ENCODE results near the gene ACYP1. TPM values are rescaled to one million over a fixed set of nuclear protein-coding genes. Genes with fewer than 3 reads are reported as not detected.

The ACYP1 gene
- total and polyA plus RNA-seq, 2 experiments from 2014 or later, result 7.1 to 19.5 TPM

GRCh38 chr14:75101491-75101890 is 37.7 kb upstream of the ACYP1 start:
- no peak overlapping the region for H3K4me3 ChIP-seq
- TF ChIP-seq EZH2 (IDR thresholded peaks at IDR 0.05; ENCODE audit: borderline replicate concordance) (no peak), EZH2phosphoT487 (IDR thresholded peaks at IDR 0.05; ENCODE audit: low read depth, severe bottlenecking, unreplicated experiment) (no peak), CTCF (IDR thresholded peaks at IDR 0.05; ENCODE audit: poor library complexity) (no peak)
- no peaks in the 10 kb centered on the region for H3K79me2 ChIP-seq
- H3K27me3 ChIP-seq, result no peaks in the 10 kb centered on the region
- 75% methylated on average over 4 of the region's 4 CpGs for WGBS (ENCODE audit: low lambda C conversion rate, missing lambda C conversion rate)
- H3K9me2 ChIP-seq (replicated peaks; ENCODE audit: insufficient read depth), result no peaks in the 10 kb centered on the region
- H3K9me3 ChIP-seq (ENCODE audit: low read depth), result no peaks in the 10 kb centered on the region
- peaks cover 3% of the 10 kb centered on the region for H3K4me1 ChIP-seq (ENCODE audit: insufficient read depth)
- no peaks in the 10 kb centered on the region for H4K20me1 ChIP-seq (ENCODE audit: insufficient read depth, poor library complexity, severe bottlenecking)
- DNase-seq (ENCODE audit: low spot score), result no peak
- no peaks in the 10 kb centered on the region for H3K36me3 ChIP-seq (replicated peaks; ENCODE audit: insufficient read depth, low read depth)
- H3K4me2 ChIP-seq, result no peak overlapping the region
- no peak overlapping the region for H3K27ac ChIP-seq
- H2AFZ ChIP-seq, result no peak overlapping the region

GRCh38 chr14:75098682-75099081 is 34.9 kb upstream of the ACYP1 start:
- WGBS (ENCODE audit: low lambda C conversion rate, missing lambda C conversion rate), result 50% methylated on average over 1 of the region's 1 CpG
- Histone ChIP-seq H3K4me2 (no peak overlapping the region), H3K4me1 (ENCODE audit: insufficient read depth) (peaks cover 3% of the 10 kb centered on the region), H4K20me1 (ENCODE audit: insufficient read depth, poor library complexity, severe bottlenecking) (no peaks in the 10 kb centered on the region), H3K9me3 (ENCODE audit: low read depth) (no peaks in the 10 kb centered on the region), H3K79me2 (no peaks in the 10 kb centered on the region), H3K4me3 (no peak overlapping the region), H2AFZ (no peak overlapping the region), H3K36me3 (replicated peaks; ENCODE audit: insufficient read depth, low read depth) (no peaks in the 10 kb centered on the region), H3K27ac (no peak overlapping the region), H3K27me3 (no peaks in the 10 kb centered on the region), H3K9me2 (replicated peaks; ENCODE audit: insufficient read depth) (no peaks in the 10 kb centered on the region)
- no peak for DNase-seq (ENCODE audit: low spot score)
- TF ChIP-seq EZH2phosphoT487 (IDR thresholded peaks at IDR 0.05; ENCODE audit: low read depth, severe bottlenecking, unreplicated experiment) (no peak), EZH2 (IDR thresholded peaks at IDR 0.05; ENCODE audit: borderline replicate concordance) (no peak), CTCF (IDR thresholded peaks at IDR 0.05; ENCODE audit: poor library complexity) (no peak)

- Histone ChIP-seq H3K79me2 (no peaks in the 10 kb centered on the region), H2AFZ (no peak overlapping the region), H4K20me1 (ENCODE audit: insufficient read depth, poor library complexity, severe bottlenecking) (no peaks in the 10 kb centered on the region), H3K4me3 (no peak overlapping the region), H3K36me3 (replicated peaks; ENCODE audit: insufficient read depth, low read depth) (no peaks in the 10 kb centered on the region), H3K27me3 (no peaks in the 10 kb centered on the region), H3K9me3 (ENCODE audit: low read depth) (no peaks in the 10 kb centered on the region), H3K4me1 (ENCODE audit: insufficient read depth) (peaks cover 3% of the 10 kb centered on the region), H3K27ac (no peak overlapping the region), H3K4me2 (no peak overlapping the region), H3K9me2 (replicated peaks; ENCODE audit: insufficient read depth) (no peaks in the 10 kb centered on the region)
- TF ChIP-seq EZH2 (IDR thresholded peaks at IDR 0.05; ENCODE audit: borderline replicate concordance) (no peak), EZH2phosphoT487 (IDR thresholded peaks at IDR 0.05; ENCODE audit: low read depth, severe bottlenecking, unreplicated experiment) (no peak), CTCF (IDR thresholded peaks at IDR 0.05; ENCODE audit: poor library complexity) (no peak)
- peak; percentile 15 for DNase-seq (ENCODE audit: low spot score)
Observed at GRCh38 chr14:75098212-75098611, 34.4 kb upstream of the ACYP1 start.

- peaks cover 3% of the 10 kb centered on the region for H3K4me1 ChIP-seq (ENCODE audit: insufficient read depth)
- H2AFZ ChIP-seq, result no peak overlapping the region
- H3K4me2 ChIP-seq, result no peak overlapping the region
- no peak overlapping the region for H3K4me3 ChIP-seq
- H3K27me3 ChIP-seq, result no peaks in the 10 kb centered on the region
- TF ChIP-seq CTCF (IDR thresholded peaks at IDR 0.05; ENCODE audit: poor library complexity) (no peak), EZH2 (IDR thresholded peaks at IDR 0.05; ENCODE audit: borderline replicate concordance) (no peak), EZH2phosphoT487 (IDR thresholded peaks at IDR 0.05; ENCODE audit: low read depth, severe bottlenecking, unreplicated experiment) (no peak)
- WGBS (ENCODE audit: low lambda C conversion rate, missing lambda C conversion rate), result 88% methylated on average over 6 of the region's 6 CpGs
- DNase-seq (ENCODE audit: low spot score), result no peak
- H3K9me2 ChIP-seq (replicated peaks; ENCODE audit: insufficient read depth), result no peaks in the 10 kb centered on the region
- no peak overlapping the region for H3K27ac ChIP-seq
- H3K79me2 ChIP-seq, result no peaks in the 10 kb centered on the region
- no peaks in the 10 kb centered on the region for H4K20me1 ChIP-seq (ENCODE audit: insufficient read depth, poor library complexity, severe bottlenecking)
- no peaks in the 10 kb centered on the region for H3K36me3 ChIP-seq (replicated peaks; ENCODE audit: insufficient read depth, low read depth)
- H3K9me3 ChIP-seq (ENCODE audit: low read depth), result no peaks in the 10 kb centered on the region
Observed at GRCh38 chr14:75096959-75097358, 33.1 kb upstream of the ACYP1 start.

Data from hepatocyte (in vitro differentiated cells).